Skeletal muscle tissue (tissue), 4 donors: ENCODE results near the gene VPS33A. TPM values are rescaled to one million over a fixed set of nuclear protein-coding genes. Genes with fewer than 3 reads are reported as not detected.

Source experiments
- H3K27ac ChIP-seq: one replicate; pipeline ENCODE4 v1.7.0; 2013; ENCODE audit warnings: mild to moderate bottlenecking, low read depth, low read length, inconsistent platforms
- H3K27me3 ChIP-seq, 3 donors: one replicate each; pipeline ENCODE4 v1.7.0; 2013; ENCODE audit warnings: low read length in 3 of 3; ENCODE audit not compliant: control insufficient read depth in 3 of 3, insufficient read depth in 3 of 3
- H3K36me3 ChIP-seq, 3 donors: one replicate each; pipeline ENCODE4 v1.7.0; 2013; ENCODE audit warnings: low read length in 3 of 3; ENCODE audit not compliant: control insufficient read depth in 3 of 3, insufficient read depth in 3 of 3
- H3K4me1 ChIP-seq, 3 donors: one replicate each; pipeline ENCODE4 v1.7.0; 2013; ENCODE audit warnings: low read length in 3 of 3, mild to moderate bottlenecking in 3 of 3; ENCODE audit not compliant: control insufficient read depth in 3 of 3, insufficient read depth in 3 of 3
- H3K4me3 ChIP-seq, 3 donors: one replicate each; pipeline ENCODE4 v1.7.0; 2013; ENCODE audit warnings: low read length in 3 of 3
- H3K9ac ChIP-seq, 3 donors: one replicate each; pipeline ENCODE4 v1.7.0; 2013; ENCODE audit warnings: low read length in 3 of 3, mild to moderate bottlenecking in 3 of 3, moderate library complexity in 2 of 3, low read depth in 1 of 3
- H3K9me3 ChIP-seq, 3 donors: one replicate each; pipeline ENCODE4 v1.7.0; 2013; ENCODE audit warnings: low read length in 3 of 3; ENCODE audit not compliant: control insufficient read depth in 3 of 3
- total RNA-seq: library from RNA; depleted of rRNA; stranded (reverse); fragments of >200 nt; gene quantifications from one replicate; pipeline ENCODE4 v1.2.3, GENCODE V29; 2014
- donor health status: Osteomylitis.

Gene VPS33A
- total RNA-seq, result 16.2 TPM

GRCh38 chr12:122266230-122266901, at the start of gene VPS33A:
Gene VPS33A, minus strand, starts transcription at chr12:122266494. Its CDS starts 86 bp downstream, at chr12:122266408.
- no peaks in the 10 kb centered on the region for H3K27me3 ChIP-seq
- H3K4me1 ChIP-seq, result peaks cover 11 to 14% (median 14%) of the 10 kb centered on the region in 3 donors
- H3K9me3 ChIP-seq, result no peaks in the 10 kb centered on the region
- H3K27ac ChIP-seq, result peak within 1 kb of the TSS; percentile 88
- peaks cover 4 to 19% (median 10%) of the 10 kb centered on the region in 3 donors for H3K36me3 ChIP-seq
- H3K9ac ChIP-seq, result peak within 1 kb of the TSS; percentile 90 to 94 (median 92)
- H3K4me3 ChIP-seq, result peak within 1 kb of the TSS; percentile 95 to 99 (median 97)

GRCh38 chr12:122312926-122313325, 46.6 kb upstream of the VPS33A start:
- peaks cover 39 to 64% (median 56%) of the 10 kb centered on the region in 3 donors for H3K36me3 ChIP-seq
- H3K27ac ChIP-seq, result no peak overlapping the region
- H3K9ac ChIP-seq, result no peak overlapping the region
- H3K27me3 ChIP-seq, result no peaks in the 10 kb centered on the region
- H3K9me3 ChIP-seq, result no peaks in the 10 kb centered on the region
- no peak overlapping the region for H3K4me3 ChIP-seq
- H3K4me1 ChIP-seq, result peaks cover 0 to 3% (median 0%) of the 10 kb centered on the region in 3 donors

- Histone ChIP-seq H3K9ac (no peak overlapping the region), H3K4me1 (peaks cover 0 to 3% (median 0%) of the 10 kb centered on the region in 3 donors), H3K27ac (no peak overlapping the region), H3K27me3 (no peaks in the 10 kb centered on the region), H3K36me3 (peaks cover 34 to 61% (median 51%) of the 10 kb centered on the region in 3 donors), H3K9me3 (no peaks in the 10 kb centered on the region), H3K4me3 (no peak overlapping the region)
Measured at GRCh38 chr12:122311696-122312095, 45.4 kb upstream of the VPS33A start.

- no peaks in the 10 kb centered on the region for H3K9me3 ChIP-seq
- peaks cover 0 to 3% (median 0%) of the 10 kb centered on the region in 3 donors for H3K4me1 ChIP-seq
- H3K27me3 ChIP-seq, result no peaks in the 10 kb centered on the region
- no peak overlapping the region for H3K27ac ChIP-seq
- no peak overlapping the region for H3K9ac ChIP-seq
- H3K36me3 ChIP-seq, result peaks cover 33 to 62% (median 51%) of the 10 kb centered on the region in 3 donors
- H3K4me3 ChIP-seq, result no peak overlapping the region
Measured at GRCh38 chr12:122310626-122311333, 44.5 kb upstream of the VPS33A start.

- H3K27ac ChIP-seq, result no peak overlapping the region
- H3K36me3 ChIP-seq, result peaks cover 39 to 67% (median 55%) of the 10 kb centered on the region in 3 donors
Measured at GRCh38 chr12:122309564-122310121, 43.3 kb upstream of the VPS33A start.

GRCh38 chr12:122308811-122309210, 42.5 kb upstream of the VPS33A start:
- H3K36me3 ChIP-seq, result peaks cover 41 to 69% (median 61%) of the 10 kb centered on the region in 3 donors
- no peak overlapping the region for H3K9ac ChIP-seq
- no peak overlapping the region for H3K4me3 ChIP-seq
- no peaks in the 10 kb centered on the region for H3K9me3 ChIP-seq
- H3K27ac ChIP-seq, result no peak overlapping the region
- H3K4me1 ChIP-seq, result no peaks in the 10 kb centered on the region
- H3K27me3 ChIP-seq, result no peaks in the 10 kb centered on the region

More at GRCh38 chr12:122309564-122310121, 43.3 kb upstream of the VPS33A start:
- Histone ChIP-seq H3K9me3 (no peaks in the 10 kb centered on the region), H3K9ac (no peak overlapping the region), H3K27me3 (no peaks in the 10 kb centered on the region), H3K4me3 (no peak overlapping the region), H3K4me1 (peaks cover 0 to 3% (median 0%) of the 10 kb centered on the region in 3 donors)

- H3K4me1 ChIP-seq, result no peaks in the 10 kb centered on the region
Measured at GRCh38 chr12:122306407-122306806, 40.1 kb upstream of the VPS33A start.

GRCh38 chr12:122304924-122305323, 38.6 kb upstream of the VPS33A start:
- no peak overlapping the region for H3K9ac ChIP-seq
- peaks cover 43 to 73% (median 65%) of the 10 kb centered on the region in 3 donors for H3K36me3 ChIP-seq
- H3K27me3 ChIP-seq, result no peaks in the 10 kb centered on the region

More at GRCh38 chr12:122306407-122306806, 40.1 kb upstream of the VPS33A start:
- Histone ChIP-seq H3K9me3 (no peaks in the 10 kb centered on the region), H3K4me3 (no peak overlapping the region), H3K27me3 (no peaks in the 10 kb centered on the region), H3K36me3 (peaks cover 43 to 72% (median 70%) of the 10 kb centered on the region in 3 donors), H3K27ac (no peak overlapping the region), H3K9ac (no peak overlapping the region)

GRCh38 chr12:122303068-122303467, 36.8 kb upstream of the VPS33A start:
- H3K9me3 ChIP-seq, result no peaks in the 10 kb centered on the region
- peaks cover 40 to 70% (median 60%) of the 10 kb centered on the region in 3 donors for H3K36me3 ChIP-seq
- H3K4me3 ChIP-seq, result no peak overlapping the region
- H3K27me3 ChIP-seq, result no peaks in the 10 kb centered on the region
- H3K4me1 ChIP-seq, result no peaks in the 10 kb centered on the region
- no peak overlapping the region for H3K9ac ChIP-seq
- H3K27ac ChIP-seq, result no peak overlapping the region

More at GRCh38 chr12:122304924-122305323, 38.6 kb upstream of the VPS33A start:
- Histone ChIP-seq H3K4me3 (no peak overlapping the region), H3K9me3 (no peaks in the 10 kb centered on the region), H3K4me1 (no peaks in the 10 kb centered on the region), H3K27ac (no peak overlapping the region)
